Fibroblast of the conjunctiva (primary cell): ENCODE measurements around the gene MAGOH.
"Not testable (repeated sequence)": the region's sequence is repeated elsewhere in the genome, so short reads cannot be mapped to it uniquely, and the experiment has no call there.

Experiments
- DNase-seq: peaks from one replicate; pipeline ENCODE4 v3.0.0-alpha.2; 2010; ENCODE audit warnings: low read depth

MAGOH gene

DNA sequence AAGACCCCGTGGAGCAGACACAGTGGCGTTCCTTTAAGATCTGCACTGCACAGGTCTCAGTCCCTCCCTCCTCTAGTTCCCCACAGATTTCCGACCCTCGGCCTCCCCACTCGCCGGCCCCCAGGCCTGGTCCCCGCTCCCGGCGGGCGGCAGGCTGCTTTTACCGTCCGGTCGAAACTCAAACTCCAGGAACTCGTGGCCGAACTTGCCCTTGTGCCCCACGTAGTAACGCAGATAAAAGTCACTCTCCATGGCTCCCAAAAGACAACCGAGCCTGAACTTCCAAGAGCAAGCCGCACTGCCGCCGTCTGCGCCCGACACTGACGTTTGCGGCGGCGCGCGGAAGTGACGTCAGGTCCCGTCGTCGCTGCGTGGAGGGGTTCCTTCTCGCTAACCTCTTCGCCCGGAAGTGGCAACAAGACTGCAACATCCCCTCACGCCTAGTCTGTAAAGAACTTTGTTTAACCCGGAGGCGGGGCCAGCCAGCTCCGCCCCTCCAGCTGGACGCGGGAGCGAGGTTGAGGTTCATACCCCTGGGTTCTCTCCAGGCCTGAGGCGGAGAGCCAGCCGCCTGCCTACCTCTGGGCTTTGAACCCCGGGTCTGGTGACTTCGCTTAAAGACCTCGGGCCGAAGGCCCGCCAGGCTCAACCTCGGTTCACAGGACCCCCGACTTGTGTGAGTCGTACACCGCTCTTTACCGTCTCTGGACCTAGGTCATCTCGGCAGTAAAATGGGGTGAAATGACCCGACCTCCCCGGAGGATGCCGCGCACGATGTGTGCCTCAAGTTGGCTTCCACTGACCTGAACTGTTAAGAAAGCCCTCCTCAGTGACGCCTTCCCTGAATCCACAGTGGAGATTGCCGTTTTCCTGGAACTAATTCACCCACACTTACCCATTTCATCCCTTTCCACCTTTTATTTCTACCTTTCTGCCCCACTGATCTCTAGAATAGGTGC, at the start of gene MAGOH:
MAGOH (minus strand) TSS at position 322 of the 959 bp plus-strand sequence; CDS start at position 252, 70 bp downstream.
- peak; percentile 87 for DNase-seq

GRCh38 chr1:53286955-53287354, 48.6 kb upstream of the MAGOH start:
- DNase-seq = no peak

DNA sequence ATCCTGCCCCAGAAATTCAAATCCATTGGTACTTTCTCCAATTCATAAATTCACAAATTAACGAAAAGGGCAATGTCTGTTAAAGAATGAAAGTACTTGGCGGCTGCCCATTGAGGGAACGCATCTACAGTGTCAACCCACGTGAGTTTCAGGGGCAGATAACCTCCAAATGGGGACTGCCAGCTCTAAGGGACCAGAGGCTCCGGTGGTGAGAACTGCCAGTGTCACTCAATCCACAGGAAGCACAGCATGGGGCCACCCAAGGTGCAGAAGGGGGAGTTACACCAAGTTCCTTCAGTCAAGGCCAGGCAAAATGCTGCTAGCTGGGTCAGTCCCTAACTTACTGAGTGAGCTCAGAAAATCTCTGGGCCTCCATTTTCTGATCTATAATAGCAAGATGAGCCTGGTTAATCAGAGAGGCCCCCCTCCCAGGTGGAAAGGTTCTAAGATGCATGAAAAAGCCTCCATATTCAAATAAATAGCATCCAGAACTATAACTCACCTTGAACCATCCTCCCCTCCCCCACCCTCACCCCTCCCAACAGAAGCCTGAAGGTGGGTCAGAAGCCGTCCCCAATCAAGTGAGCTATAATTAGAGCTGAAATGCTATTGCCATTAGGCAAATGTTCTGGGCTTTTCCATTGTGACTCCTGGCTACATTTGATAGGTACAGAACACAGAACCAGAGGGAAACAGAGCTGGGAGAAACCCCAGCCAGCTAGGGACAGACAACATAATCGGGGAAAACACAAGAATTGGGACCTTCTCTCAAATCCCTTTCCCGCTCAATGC, 47.8 kb upstream of the MAGOH start:
- DNase-seq = no peak

- DNase-seq = no peak
These were observed 47.2 kb upstream of the MAGOH start for GRCh38 chr1:53285546-53285945.

- DNase-seq = no peak
These were observed 46.1 kb upstream of the MAGOH start for GRCh38 chr1:53284224-53285020.

DNA sequence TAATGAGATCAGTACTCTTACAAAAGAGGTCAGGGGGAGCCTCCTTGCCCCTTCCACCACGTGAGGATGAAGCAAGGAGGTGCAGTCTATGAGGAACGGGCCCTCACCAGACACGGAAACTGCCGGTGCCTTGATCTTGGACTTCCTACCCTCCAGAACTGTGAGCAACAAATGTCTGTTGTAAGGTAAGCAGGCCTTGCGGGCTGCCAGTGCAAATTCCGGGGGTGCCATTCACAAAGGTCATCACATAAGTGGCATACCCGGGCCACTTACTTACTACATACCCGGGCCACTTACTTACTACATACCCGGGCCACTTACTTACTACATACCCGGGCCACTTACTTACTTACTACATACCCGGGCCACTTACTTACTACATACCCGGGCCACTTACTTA, 44.8 kb upstream of the MAGOH start:
- not testable (repeated sequence) for DNase-seq

GRCh38 chr1:53281133-53281532, 42.8 kb upstream of the MAGOH start:
- no peak for DNase-seq

GRCh38 chr1:53280496-53280895, 42.2 kb upstream of the MAGOH start:
- no peak for DNase-seq

DNA sequence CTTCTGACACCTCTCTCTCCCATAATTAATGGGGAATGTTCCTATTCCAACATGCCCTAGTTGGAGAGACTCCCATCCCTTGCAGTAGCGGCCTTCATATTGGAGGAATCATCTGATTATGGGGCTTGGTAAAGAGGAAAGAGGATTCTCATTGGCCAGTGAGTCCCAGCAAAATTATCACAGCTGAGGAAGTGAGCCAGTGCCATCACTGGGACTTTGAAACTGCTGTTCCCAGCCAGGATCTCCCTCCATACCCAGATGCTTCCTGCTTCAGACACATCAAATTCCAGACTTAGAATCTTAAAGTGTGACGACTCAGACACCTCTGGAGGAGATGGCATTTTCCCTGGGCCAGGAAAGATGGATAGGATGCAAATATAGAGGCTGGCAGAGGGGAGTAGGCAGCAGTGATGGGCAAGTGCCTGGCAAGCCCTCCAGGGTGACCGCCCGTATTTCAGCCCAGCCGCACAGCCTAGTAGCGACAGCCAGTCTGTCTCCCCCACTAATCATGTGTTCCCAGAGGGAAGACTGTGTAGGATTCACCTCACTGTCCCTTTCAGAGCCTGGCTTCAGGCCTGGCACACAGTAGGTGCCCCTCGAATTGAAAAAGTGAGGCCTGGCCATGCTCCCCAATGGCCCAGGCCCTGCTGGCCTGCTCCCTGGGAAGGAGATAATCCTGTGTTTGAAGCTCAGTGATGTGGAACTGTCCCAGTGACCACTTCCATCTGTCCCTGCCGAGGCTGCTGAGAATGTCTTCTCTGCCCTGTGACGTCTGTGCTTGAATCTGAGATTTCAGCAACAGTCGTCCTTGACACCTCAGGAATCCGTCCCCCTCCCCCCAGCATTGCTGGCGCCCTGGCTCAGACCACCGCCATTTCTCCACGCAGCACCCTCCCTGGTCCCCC, 41.2 kb upstream of the MAGOH start:
- DNase-seq = no peak

GRCh38 chr1:53278298-53278725, 40.0 kb upstream of the MAGOH start:
- no peak for DNase-seq

DNA sequence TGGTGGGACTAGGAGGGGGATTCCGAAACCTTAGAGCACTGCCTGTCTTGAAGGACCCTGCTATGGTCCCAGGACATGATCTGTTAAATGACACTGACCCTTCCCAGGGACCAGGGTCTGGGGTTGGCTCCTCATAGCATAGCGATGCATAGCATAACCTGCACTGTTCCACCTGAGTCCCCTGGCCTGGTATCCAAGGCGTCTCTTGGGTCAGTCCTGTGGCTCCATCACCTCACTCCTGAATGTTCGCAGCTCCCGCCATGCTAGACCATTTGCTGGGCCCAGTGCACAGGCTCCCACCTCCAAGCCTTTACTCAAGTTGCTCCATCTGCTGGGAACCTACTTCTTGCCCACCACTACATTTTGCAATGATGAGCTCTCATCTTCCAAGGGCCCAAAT, 39.0 kb upstream of the MAGOH start:
- no peak for DNase-seq

GRCh38 chr1:53276902-53277281, 38.6 kb upstream of the MAGOH start:
- no peak for DNase-seq

GRCh38 chr1:53276153-53276901, 38.0 kb upstream of the MAGOH start:
- no peak for DNase-seq

DNA sequence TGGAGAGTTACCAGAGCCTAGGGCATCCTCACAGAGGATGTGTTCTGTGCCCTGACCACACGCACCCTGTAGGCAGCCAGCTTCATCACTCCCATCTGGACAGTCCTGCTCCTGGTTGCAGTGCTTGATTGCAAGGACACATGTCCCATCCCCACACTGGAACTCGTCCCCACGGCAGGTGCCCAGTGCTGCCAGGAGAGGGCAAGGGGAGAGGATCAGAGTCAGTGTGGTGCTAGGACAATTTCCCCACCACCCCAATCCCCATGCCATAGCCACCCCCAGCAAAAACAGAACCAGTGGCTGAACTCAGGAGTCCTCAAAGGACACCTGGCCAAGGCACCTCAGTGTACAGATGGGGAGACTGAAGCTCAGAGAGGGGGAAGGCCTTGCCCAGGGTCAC, 37.2 kb upstream of the MAGOH start:
- DNase-seq = no peak

GRCh38 chr1:53274541-53275185, 36.3 kb upstream of the MAGOH start:
- DNase-seq = no peak

- DNase-seq = no peak
These were observed 35.7 kb upstream of the MAGOH start for GRCh38 chr1:53274026-53274425.

- DNase-seq = no peak
These were observed 35.2 kb upstream of the MAGOH start for GRCh38 chr1:53273526-53273925.

GRCh38 chr1:53272349-53272748, 34.0 kb upstream of the MAGOH start:
- DNase-seq = no peak

GRCh38 chr1:53271446-53272090, 33.2 kb upstream of the MAGOH start:
- no peak for DNase-seq
